HEK293 (cell line): ENCODE measurements around the gene RBM19.
A peak's percentile ranks its signal among the peaks of the same experiment; 100 is the strongest.

Experiments used
- CTCF ChIA-PET: fragments of 350-600 bp; formaldehyde crosslinking; extraction: SDS; loops from one replicate; lab custom pipeline; 2021; ENCODE audit warnings: antibody characterized with exemption; lab: Yijun Ruan, JAX
- POLR2A ChIA-PET: fragments of 300-600 bp; formaldehyde crosslinking; extraction: SDS; loops from one replicate; lab custom pipeline; 2020; ENCODE audit warnings: antibody characterized with exemption, inconsistent platforms; lab: Yijun Ruan, JAX
- H3K27ac ChIP-seq: fragments of 200-500 bp; sonication (Bioruptor generic); 2 replicates; pipeline ENCODE4 v1.5.1; 2014; ENCODE audit warnings: low read depth, low read length, control low read depth, inconsistent platforms; ENCODE audit errors: extremely low read depth
- H3K36me3 ChIP-seq, 2 experiments: fragments of 200-500 bp in 1 of 2; sonication (Bioruptor generic) in 1 of 2; 1 replicate in 1 of 2; 2 replicates in 1 of 2; pipeline ENCODE4 v1.5.1; 2014 to 2017; ENCODE audit warnings: inconsistent platforms in 2 of 2, low read length in 2 of 2; ENCODE audit not compliant: control insufficient read depth in 2 of 2, insufficient read depth in 1 of 2
- H3K4me1 ChIP-seq: fragments of 200-500 bp; sonication (Bioruptor generic); 2 replicates; pipeline ENCODE4 v1.5.1; 2014; ENCODE audit warnings: mild to moderate bottlenecking, low read length, inconsistent platforms; ENCODE audit not compliant: control insufficient read depth, insufficient read depth
- H3K4me3 ChIP-seq: 2 replicates; pipeline ENCODE4 v1.5.1; 2011; ENCODE audit warnings: low read depth, mild to moderate bottlenecking, control low read depth, low read length, moderate library complexity
- H3K9me3 ChIP-seq: fragments of 200-500 bp; sonication (Bioruptor generic); 2 replicates; pipeline ENCODE4 v1.5.1; 2014; ENCODE audit warnings: low read depth, low read length, inconsistent platforms; ENCODE audit not compliant: control insufficient read depth, insufficient read depth
- PRDM6 ChIP-seq: fragments of 450-650 bp; formaldehyde crosslinking; IDR thresholded peaks from 2 replicates; pipeline ENCODE4 v1.5.1; 2017; ENCODE audit warnings: missing biosample characterization, missing genetic modification characterization
- SCRT2 ChIP-seq: fragments of 450-650 bp; formaldehyde crosslinking; IDR thresholded peaks from 2 replicates; pipeline ENCODE4 v1.5.1; 2016; ENCODE audit warnings: missing biosample characterization, missing genetic modification characterization
- WT1 ChIP-seq: fragments of 450-650 bp; formaldehyde crosslinking; IDR thresholded peaks from 2 replicates; pipeline ENCODE4 v1.5.1; 2016; ENCODE audit warnings: missing biosample characterization, missing genetic modification characterization
- YY1 ChIP-seq: fragments of 450-650 bp; formaldehyde crosslinking; IDR thresholded peaks from 2 replicates; pipeline ENCODE4 v1.5.1; 2018; ENCODE audit warnings: missing biosample characterization, missing genetic modification characterization
- ZBTB20 ChIP-seq: fragments of 450-650 bp; formaldehyde crosslinking; IDR thresholded peaks from 2 replicates; pipeline ENCODE4 v1.5.1; 2016; ENCODE audit warnings: missing biosample characterization, missing genetic modification characterization
- ZBTB21 ChIP-seq: fragments of 450-650 bp; formaldehyde crosslinking; IDR thresholded peaks from 2 replicates; pipeline ENCODE4 v1.5.1; 2017; ENCODE audit warnings: missing biosample characterization, missing genetic modification characterization
- ZBTB26 ChIP-seq: fragments of 450-650 bp; formaldehyde crosslinking; optimal IDR thresholded peaks from 2 replicates; pipeline ENCODE3; 2016; ENCODE audit warnings: missing biosample characterization, mild to moderate bottlenecking, missing genetic modification characterization
- ZNF114 ChIP-seq: fragments of 450-650 bp; formaldehyde crosslinking; IDR thresholded peaks from 2 replicates; pipeline ENCODE4 v1.5.0; 2017; ENCODE audit warnings: missing biosample characterization, missing genetic modification characterization
- ZNF138 ChIP-seq: fragments of 450-650 bp; formaldehyde crosslinking; IDR thresholded peaks from 2 replicates; pipeline ENCODE4 v1.5.1; 2016; ENCODE audit warnings: missing biosample characterization, missing genetic modification characterization, borderline replicate concordance
- ZNF2 ChIP-seq: fragments of 450-650 bp; formaldehyde crosslinking; IDR thresholded peaks from 2 replicates; pipeline ENCODE4 v1.5.1; 2016; ENCODE audit warnings: missing biosample characterization, missing genetic modification characterization
- ZNF214 ChIP-seq: fragments of 450-650 bp; formaldehyde crosslinking; IDR thresholded peaks from 2 replicates; pipeline ENCODE4 v1.5.1; 2017; ENCODE audit warnings: missing biosample characterization, mild to moderate bottlenecking, missing genetic modification characterization, borderline replicate concordance
- ZNF221 ChIP-seq: fragments of 450-650 bp; formaldehyde crosslinking; IDR thresholded peaks from 2 replicates; pipeline ENCODE4 v1.5.1; 2017; ENCODE audit warnings: missing biosample characterization, missing genetic modification characterization, borderline replicate concordance
- ZNF280D ChIP-seq: fragments of 450-650 bp; formaldehyde crosslinking; IDR thresholded peaks from 2 replicates; pipeline ENCODE4 v1.5.1; 2016; ENCODE audit warnings: missing biosample characterization, missing genetic modification characterization
- ZNF335 ChIP-seq: fragments of 450-650 bp; formaldehyde crosslinking; conservative IDR thresholded peaks from 2 replicates; pipeline ENCODE4 v1.5.1; 2016; ENCODE audit warnings: missing biosample characterization, missing genetic modification characterization
- ZNF350 ChIP-seq: fragments of 450-650 bp; formaldehyde crosslinking; IDR thresholded peaks from 2 replicates; pipeline ENCODE4 v1.5.0; 2017; ENCODE audit warnings: missing biosample characterization, mild to moderate bottlenecking, missing genetic modification characterization
- ZNF366 ChIP-seq: fragments of 450-650 bp; formaldehyde crosslinking; conservative IDR thresholded peaks from 2 replicates; pipeline ENCODE4 v1.5.1; 2016; ENCODE audit warnings: missing biosample characterization, missing genetic modification characterization
- ZNF513 ChIP-seq: fragments of 450-650 bp; IDR thresholded peaks from 2 replicates; pipeline ENCODE4 v1.5.1; 2018; ENCODE audit warnings: missing biosample characterization, missing genetic modification characterization
- ZNF548 ChIP-seq: fragments of 450-650 bp; formaldehyde crosslinking; IDR thresholded peaks from 2 replicates; pipeline ENCODE4 v1.5.1; 2016; ENCODE audit warnings: missing biosample characterization, missing genetic modification characterization
- ZNF629 ChIP-seq: fragments of 450-650 bp; formaldehyde crosslinking; IDR thresholded peaks from 2 replicates; pipeline ENCODE4 v1.5.1; 2017; ENCODE audit warnings: missing biosample characterization, missing genetic modification characterization
- ZNF660 ChIP-seq: fragments of 450-650 bp; IDR thresholded peaks from 2 replicates; pipeline ENCODE4 v1.5.1; 2018; ENCODE audit warnings: missing biosample characterization, mild to moderate bottlenecking, missing genetic modification characterization
- ZNF785 ChIP-seq: fragments of 450-650 bp; formaldehyde crosslinking; IDR thresholded peaks from 2 replicates; pipeline ENCODE4 v1.5.1; 2016; ENCODE audit warnings: missing biosample characterization, missing genetic modification characterization

RBM19 gene

GRCh38 chr12:113929312-113929989 is 36.7 kb downstream of the RBM19 start:
- H3K27ac ChIP-seq: no peak overlapping the region
- no peaks in the 10 kb centered on the region for H3K4me1 ChIP-seq
- H3K9me3 ChIP-seq: no peaks in the 10 kb centered on the region
- CTCF ChIA-PET: interaction anchor here (0.6 to 0.9 kb wide), 2 partner anchors 17 to 468 kb away, joined by 3 read pairs; no protein-coding TSS in a partner anchor
- H3K4me3 ChIP-seq: no peak overlapping the region
- POLR2A ChIA-PET: no interaction called here
- H3K36me3 ChIP-seq: peaks cover 0 to 40% of the 10 kb centered on the region in 2 experiments; a peak in 1 of 3 replicates
- TF ChIP-seq ZBTB20 (no peak), ZNF785 (tag by site-specific recombination) (no peak), ZNF138 (no peak), ZBTB26 (tag by site-specific recombination) (no peak), ZNF366 (tag by site-specific recombination) (no peak), ZBTB21 (tag by site-specific recombination) (no peak), SCRT2 (tag by site-specific recombination) (no peak), ZNF350 (tag by site-specific recombination) (no peak), PRDM6 (tag by site-specific recombination) (no peak), YY1 (tag by site-specific recombination) (no peak), ZNF280D (tag by site-specific recombination) (no peak), ZNF629 (tag by site-specific recombination) (no peak), WT1 (tag by site-specific recombination) (no peak), ZNF214 (tag by site-specific recombination) (no peak), ZNF660 (tag by site-specific recombination) (no peak), ZNF114 (tag by site-specific recombination) (no peak), ZNF2 (no peak), ZNF221 (tag by site-specific recombination) (no peak), ZNF548 (tag by site-specific recombination) (no peak)

- TF ChIP-seq ZNF335 (tag by site-specific recombination) (no peak), ZNF513 (tag by site-specific recombination) (peak; percentile 36; the same call in 1 of the 2 replicates)
- peaks cover 0 to 53% of the 10 kb centered on the region in 2 experiments; a peak in 1 of 3 replicates for H3K36me3 ChIP-seq
- ChIA-PET CTCF (interaction anchor here (0.6 kb wide), 1 partner anchor 651 kb away, joined by 4 read pairs; no protein-coding TSS in a partner anchor), POLR2A (no interaction called here)
- H3K4me1 ChIP-seq: no peaks in the 10 kb centered on the region
- no peak overlapping the region for H3K27ac ChIP-seq
- no peak overlapping the region for H3K4me3 ChIP-seq
- H3K9me3 ChIP-seq: no peaks in the 10 kb centered on the region
Observed at GRCh38 chr12:113926788-113927187, 39.3 kb downstream of the RBM19 start.
